ENCODE results near the gene ZNF862. TPM values are rescaled to one million over a fixed set of nuclear protein-coding genes. Genes with fewer than 3 reads are reported as not detected.

The ZNF862 gene
- total and polyA plus RNA-seq, 2 donors from 2014 or later: 5.7 to 29.1 TPM

- TF ChIP-seq, protein P1, sequence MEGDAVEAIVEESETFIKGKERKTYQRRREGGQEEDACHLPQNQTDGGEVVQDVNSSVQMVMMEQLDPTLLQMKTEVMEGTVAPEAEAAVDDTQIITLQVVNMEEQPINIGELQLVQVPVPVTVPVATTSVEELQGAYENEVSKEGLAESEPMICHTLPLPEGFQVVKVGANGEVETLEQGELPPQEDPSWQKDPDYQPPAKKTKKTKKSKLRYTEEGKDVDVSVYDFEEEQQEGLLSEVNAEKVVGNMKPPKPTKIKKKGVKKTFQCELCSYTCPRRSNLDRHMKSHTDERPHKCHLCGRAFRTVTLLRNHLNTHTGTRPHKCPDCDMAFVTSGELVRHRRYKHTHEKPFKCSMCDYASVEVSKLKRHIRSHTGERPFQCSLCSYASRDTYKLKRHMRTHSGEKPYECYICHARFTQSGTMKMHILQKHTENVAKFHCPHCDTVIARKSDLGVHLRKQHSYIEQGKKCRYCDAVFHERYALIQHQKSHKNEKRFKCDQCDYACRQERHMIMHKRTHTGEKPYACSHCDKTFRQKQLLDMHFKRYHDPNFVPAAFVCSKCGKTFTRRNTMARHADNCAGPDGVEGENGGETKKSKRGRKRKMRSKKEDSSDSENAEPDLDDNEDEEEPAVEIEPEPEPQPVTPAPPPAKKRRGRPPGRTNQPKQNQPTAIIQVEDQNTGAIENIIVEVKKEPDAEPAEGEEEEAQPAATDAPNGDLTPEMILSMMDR (IDR thresholded peaks at IDR 0.05; ENCODE audit: borderline replicate concordance, extremely low read depth, insufficient read depth): no peak
- Histone ChIP-seq H3K27ac (ENCODE audit: low read depth in 2 of 2, low read length in 2 of 2) (no peak overlapping the region), H3K9me3 (ENCODE audit: control insufficient read depth in 2 of 3, insufficient read depth in 1 of 3, low read length in 3 of 3) (no peaks in the 10 kb centered on the region), H3K4me1 (ENCODE audit: control insufficient read depth in 2 of 3, insufficient read depth in 2 of 3, low read depth in 1 of 3, low read length in 3 of 3) (no peaks in the 10 kb centered on the region), H3K27me3 (ENCODE audit: control insufficient read depth, insufficient read depth, low read length) (no peaks in the 10 kb centered on the region), H3K9ac (ENCODE audit: low read length in 3 of 3) (no peak overlapping the region), H3K4me3 (ENCODE audit: low read length in 3 of 3) (no peak overlapping the region), H3K36me3 (ENCODE audit: control insufficient read depth in 2 of 3, insufficient read depth in 3 of 3, low read length in 3 of 3) (no peaks in the 10 kb centered on the region)
- FAIRE-seq (no peak), DNase-seq (no peak)
- intact Hi-C loops (cut with DNase I): no loop called here
Observed at GRCh38 chr7:149811221-149811620, 27.0 kb upstream of the ZNF862 start.

GRCh38 chr7:149811831-149812490 is 26.2 kb upstream of the ZNF862 start:
- H3K4me3 ChIP-seq (ENCODE audit: low read length in 3 of 3): no peak overlapping the region
- TF ChIP-seq, protein P1 (IDR thresholded peaks at IDR 0.05; ENCODE audit: borderline replicate concordance, extremely low read depth, insufficient read depth): no peak
- no peaks in the 10 kb centered on the region for H3K36me3 ChIP-seq (ENCODE audit: control insufficient read depth in 2 of 3, insufficient read depth in 3 of 3, low read length in 3 of 3)
- no peak for DNase-seq
- no peaks in the 10 kb centered on the region for H3K9me3 ChIP-seq (ENCODE audit: control insufficient read depth in 2 of 3, insufficient read depth in 1 of 3, low read length in 3 of 3)
- intact Hi-C loops (cut with DNase I): no loop called here
- no peak for FAIRE-seq
- H3K4me1 ChIP-seq (ENCODE audit: control insufficient read depth in 2 of 3, insufficient read depth in 2 of 3, low read depth in 1 of 3, low read length in 3 of 3): no peaks in the 10 kb centered on the region
- H3K9ac ChIP-seq (ENCODE audit: low read length in 3 of 3): no peak overlapping the region
- H3K27ac ChIP-seq (ENCODE audit: low read depth in 2 of 2, low read length in 2 of 2): no peak overlapping the region
- no peaks in the 10 kb centered on the region for H3K27me3 ChIP-seq (ENCODE audit: control insufficient read depth, insufficient read depth, low read length)

DNA sequence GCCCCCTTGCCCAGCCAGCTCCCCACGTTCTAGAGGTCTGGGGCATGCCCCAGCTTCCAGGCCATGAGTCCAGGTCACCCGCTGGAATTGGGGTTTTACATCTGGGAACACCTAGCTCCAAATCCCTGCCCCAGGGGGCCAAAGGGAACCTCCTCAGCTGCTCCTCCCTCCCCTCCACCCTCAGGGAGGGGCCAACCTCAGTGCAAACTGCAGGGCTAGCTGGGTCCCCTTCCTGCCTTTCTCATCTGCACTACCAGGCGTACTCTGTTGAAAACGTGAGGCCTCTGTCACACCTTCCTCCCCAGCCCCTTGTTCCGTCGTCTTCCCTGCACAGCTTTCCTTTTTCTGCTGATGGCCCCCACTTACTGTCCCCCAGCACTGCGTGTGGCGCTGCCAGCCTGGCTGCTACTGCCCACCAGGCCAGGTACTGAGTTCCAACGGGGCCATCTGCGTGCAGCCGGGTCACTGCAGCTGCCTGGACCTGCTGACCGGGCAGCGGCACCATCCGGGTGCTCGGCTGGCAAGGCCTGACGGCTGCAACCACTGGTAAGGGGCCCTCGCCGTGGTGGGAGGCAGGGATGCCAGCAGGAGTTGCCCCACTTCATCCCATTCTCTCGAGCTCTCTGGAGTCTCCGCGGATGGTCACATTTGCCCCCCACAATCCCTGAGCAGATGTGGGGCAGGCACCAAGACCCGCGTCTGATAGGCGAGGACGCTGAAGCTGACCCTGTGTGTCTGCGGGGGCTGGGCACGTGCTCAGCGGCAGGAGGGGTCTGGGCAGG is 24.7 kb upstream of the ZNF862 start:
- H3K27me3 ChIP-seq (ENCODE audit: control insufficient read depth, insufficient read depth, low read length): no peaks in the 10 kb centered on the region
- no peak overlapping the region for H3K27ac ChIP-seq (ENCODE audit: low read depth in 2 of 2, low read length in 2 of 2)
- no peaks in the 10 kb centered on the region for H3K9me3 ChIP-seq (ENCODE audit: control insufficient read depth in 2 of 3, insufficient read depth in 1 of 3, low read length in 3 of 3)
- no peaks in the 10 kb centered on the region for H3K36me3 ChIP-seq (ENCODE audit: control insufficient read depth in 2 of 3, insufficient read depth in 3 of 3, low read length in 3 of 3)
- no peak for FAIRE-seq
- TF ChIP-seq, protein P1 (IDR thresholded peaks at IDR 0.05; ENCODE audit: borderline replicate concordance, extremely low read depth, insufficient read depth): no peak
- no peak for DNase-seq
- no peak overlapping the region for H3K9ac ChIP-seq (ENCODE audit: low read length in 3 of 3)
- H3K4me3 ChIP-seq (ENCODE audit: low read length in 3 of 3): no peak overlapping the region
- intact Hi-C loops (cut with DNase I): no loop called here
- H3K4me1 ChIP-seq (ENCODE audit: control insufficient read depth in 2 of 3, insufficient read depth in 2 of 3, low read depth in 1 of 3, low read length in 3 of 3): no peaks in the 10 kb centered on the region

All from kidney (tissue), 14 donors.